A204.1 (cell line): ENCODE results near the gene C20orf141.
"Not testable (repeated sequence)": the region's sequence is repeated elsewhere in the genome, so short reads cannot be mapped to it uniquely, and the experiment has no call there.

ENCODE experiments used
- FAIRE-seq: peaks from 2 replicates; lab custom pipeline; 2012; peaks lifted over from hg19 to GRCh38; lab: Jason Lieb, UNC

The C20orf141 gene

GRCh38 chr20:2814587-2815051 is at the start of gene C20orf141:
Gene C20orf141, plus strand, starts transcription at chr20:2814987. Its CDS starts 198 bp downstream, at chr20:2815185.
- no peak for FAIRE-seq

DNA sequence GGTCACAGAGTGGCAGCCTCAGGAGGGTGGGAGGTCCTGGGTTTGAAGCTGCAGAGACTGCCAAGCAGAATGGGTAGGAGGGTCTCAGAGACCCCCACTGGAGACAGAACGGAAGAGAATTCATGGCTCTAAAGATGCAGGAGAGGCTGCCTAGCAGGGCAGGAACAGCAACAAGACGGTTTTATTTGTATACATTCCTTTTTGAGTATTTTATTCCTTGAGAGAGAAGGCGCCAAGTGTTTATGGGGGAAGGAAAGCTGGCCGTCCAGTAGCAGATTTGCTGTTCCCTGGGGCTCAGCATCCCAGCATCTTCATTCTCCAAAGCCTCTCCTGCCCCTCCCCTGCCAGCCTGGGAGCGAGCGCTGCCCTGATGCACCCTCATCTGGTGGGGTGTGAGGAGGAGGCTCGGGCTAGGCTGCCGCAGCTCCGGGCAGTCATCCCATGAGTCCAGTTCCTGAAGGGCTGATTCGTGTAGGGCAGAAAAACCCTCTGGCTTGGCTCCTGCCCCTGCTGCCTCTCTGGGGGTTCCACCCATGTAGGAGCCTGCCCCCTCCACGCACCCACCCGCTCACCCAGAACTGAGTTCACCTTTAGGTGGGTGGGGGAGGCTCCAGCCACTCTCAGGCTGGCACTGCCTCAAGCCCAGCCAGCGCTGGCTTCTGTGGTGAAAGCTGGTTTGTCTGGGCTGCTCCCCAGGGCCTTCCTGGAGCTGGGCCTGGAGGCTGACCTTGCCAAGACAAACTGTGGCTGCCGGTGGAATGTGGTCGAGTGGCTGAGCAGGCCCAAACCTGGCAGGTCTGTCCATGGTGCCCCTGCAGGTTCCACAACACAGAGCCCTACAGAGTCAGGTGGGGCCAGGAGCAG is 46.8 kb upstream of the C20orf141 start:
- no peak for FAIRE-seq

DNA sequence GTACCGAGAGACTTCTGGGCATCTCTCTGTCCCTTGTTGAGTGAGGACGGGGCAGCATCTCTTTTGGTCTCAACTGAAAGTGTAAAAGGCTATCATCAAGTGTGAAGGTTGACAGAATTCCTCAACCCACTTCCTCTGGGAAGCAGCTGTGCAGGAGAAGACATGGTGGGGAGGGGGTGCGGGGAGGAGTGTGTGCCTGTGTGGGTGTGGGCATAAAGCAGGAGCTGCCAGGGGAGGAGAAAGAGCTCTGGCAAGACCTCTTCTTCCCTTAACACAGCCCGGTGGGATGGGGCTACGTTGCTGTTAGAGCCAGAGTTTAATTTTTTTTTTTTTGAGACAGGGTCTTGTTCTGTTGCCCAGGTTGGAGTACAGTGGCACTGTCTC is 46.2 kb upstream of the C20orf141 start:
- FAIRE-seq, result no peak

- not testable (repeated sequence) for FAIRE-seq
Measured at GRCh38 chr20:2770091-2770490, 44.7 kb upstream of the C20orf141 start.

- no peak for FAIRE-seq
Measured at GRCh38 chr20:2771631-2772080, 43.1 kb upstream of the C20orf141 start.

- no peak for FAIRE-seq
Measured at GRCh38 chr20:2773812-2774211, 41.0 kb upstream of the C20orf141 start.

DNA sequence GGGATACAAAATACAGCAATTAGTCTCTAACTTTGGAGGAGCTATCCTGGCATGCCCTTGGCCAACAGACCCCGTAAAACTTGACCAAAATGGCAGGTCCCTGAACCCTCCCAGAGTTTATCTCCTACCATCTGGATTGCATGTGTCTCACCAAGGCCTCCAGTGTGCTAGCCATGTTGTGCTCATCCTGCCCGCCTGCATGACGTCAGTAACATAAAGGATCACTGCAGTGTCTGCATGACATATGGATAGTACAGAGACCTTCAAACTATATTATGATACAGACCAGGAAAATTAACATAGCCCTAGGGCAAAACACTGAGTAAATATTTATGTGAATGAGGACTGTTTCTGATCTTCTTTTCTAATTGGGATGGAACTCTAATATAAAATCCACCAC is 39.6 kb upstream of the C20orf141 start:
- FAIRE-seq, result no peak

DNA sequence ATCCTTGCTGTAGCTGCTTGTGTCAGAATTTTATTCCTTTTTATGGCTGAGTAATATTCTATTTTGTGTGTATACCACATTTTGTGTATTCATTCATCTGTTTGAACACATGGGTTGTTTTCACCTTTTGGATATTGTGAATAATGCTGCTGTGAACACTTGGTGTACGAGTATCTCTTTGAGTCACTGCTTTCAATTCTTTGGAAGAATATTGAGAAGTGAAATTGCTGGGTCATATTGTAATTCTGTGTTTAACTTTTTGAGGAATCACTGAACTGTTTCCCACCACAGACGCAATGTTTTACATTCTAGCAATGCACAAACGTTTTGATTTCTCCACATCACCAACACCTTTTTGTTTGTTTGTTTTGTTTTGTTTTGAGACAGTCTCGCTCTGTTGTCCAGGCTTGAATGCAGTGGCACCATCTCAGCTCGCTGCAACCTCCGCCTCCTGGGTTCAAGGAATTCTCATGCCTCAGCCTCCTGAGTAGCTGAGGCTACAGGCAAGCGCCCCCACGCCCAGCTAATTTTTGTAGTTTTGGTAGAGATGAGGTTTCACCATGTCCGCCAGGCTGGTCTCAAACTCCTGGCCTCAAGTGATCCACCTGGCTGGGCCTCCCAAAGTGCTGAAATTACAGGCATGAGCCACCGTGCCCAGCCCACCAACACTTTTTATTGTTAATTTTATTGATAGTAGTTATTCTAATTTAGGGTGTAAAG is 36.0 kb upstream of the C20orf141 start:
- no peak for FAIRE-seq

- FAIRE-seq, result no peak
Measured at GRCh38 chr20:2780948-2781347, 33.8 kb upstream of the C20orf141 start.

DNA sequence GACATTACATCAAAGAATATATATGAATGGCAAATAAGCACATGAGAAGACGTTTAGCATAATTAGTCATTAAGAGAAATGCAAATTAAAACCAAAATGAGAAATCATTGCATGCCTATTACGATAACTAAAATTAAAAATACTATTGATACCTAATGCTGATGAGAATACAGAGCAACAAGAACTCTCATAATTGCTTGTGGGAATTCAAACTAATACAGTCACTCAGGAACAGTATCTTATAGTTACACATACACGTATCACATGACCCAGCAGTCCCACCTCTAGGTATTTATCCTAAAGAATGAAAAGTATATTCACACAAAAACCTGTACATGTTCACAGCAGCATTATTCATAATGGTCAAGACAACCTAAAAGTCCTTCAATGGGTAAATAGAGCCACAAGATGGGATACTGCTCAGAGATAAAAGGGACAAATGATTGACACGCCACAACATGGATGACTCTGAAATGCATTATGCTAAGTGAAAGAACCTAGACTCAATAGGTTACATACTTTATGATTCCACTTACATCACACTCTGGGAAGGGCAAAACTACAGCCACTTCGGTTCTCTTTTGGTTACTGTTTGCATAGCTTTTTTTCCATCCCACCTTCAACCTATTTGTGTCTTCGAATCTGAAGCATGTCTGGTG is 30.8 kb upstream of the C20orf141 start:
- no peak for FAIRE-seq

- no peak for FAIRE-seq
Measured at GRCh38 chr20:2793471-2793870, 21.3 kb upstream of the C20orf141 start.

DNA sequence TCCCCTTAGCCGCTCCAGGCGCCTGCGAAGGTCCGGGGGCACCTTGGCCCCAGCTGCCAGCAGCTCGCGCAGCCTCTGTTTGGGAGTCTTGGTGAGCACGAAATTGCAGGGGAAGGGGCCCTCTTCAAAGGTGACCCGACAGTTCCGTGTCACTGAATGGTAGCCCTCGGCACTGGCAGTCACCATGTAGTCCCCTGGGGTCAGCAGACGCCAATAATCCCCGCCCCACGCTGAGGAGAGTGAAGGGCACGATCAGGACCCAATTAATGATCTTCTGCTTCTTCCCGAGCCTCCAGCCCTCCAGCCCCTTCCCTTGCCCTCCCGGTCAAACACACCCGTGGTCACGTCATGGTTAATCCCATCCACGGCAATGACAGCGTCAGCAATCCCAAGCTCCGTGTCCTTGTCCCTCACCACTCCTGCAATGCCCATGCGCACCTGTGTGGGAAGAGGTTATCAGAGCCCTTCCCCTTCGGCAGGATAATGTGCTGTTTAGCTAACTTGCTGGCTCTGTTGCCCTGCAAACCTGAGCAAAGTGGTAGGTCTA is 20.5 kb upstream of the C20orf141 start:
- FAIRE-seq, result no peak

DNA sequence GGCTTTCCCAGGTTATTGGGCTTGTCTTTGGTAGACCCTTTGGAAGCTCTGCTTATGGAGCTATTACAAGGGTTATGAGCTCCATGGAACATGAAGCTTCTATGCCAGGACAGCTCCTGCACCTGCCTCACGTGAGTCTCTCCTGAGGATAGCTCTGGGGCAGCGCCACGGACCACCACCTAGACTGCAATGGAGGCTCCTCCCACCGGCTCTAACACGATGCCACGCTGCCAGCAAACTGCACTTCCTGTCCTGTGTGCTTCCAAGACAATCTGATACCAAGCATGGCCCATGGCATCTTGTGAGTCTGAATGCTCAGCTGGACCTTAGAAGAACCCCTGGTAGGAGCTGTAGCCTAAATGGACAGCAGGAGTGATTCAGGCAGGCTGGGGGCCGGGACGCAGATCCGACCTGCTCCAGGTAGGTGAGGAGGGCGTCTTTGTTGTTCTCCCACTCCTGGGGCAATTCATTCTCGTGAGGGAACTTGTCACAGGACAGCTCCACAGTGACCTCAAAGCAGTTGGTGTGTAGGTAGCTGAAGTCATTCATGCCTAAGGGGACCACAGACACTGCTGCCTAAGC is 19.8 kb upstream of the C20orf141 start:
- no peak for FAIRE-seq

DNA sequence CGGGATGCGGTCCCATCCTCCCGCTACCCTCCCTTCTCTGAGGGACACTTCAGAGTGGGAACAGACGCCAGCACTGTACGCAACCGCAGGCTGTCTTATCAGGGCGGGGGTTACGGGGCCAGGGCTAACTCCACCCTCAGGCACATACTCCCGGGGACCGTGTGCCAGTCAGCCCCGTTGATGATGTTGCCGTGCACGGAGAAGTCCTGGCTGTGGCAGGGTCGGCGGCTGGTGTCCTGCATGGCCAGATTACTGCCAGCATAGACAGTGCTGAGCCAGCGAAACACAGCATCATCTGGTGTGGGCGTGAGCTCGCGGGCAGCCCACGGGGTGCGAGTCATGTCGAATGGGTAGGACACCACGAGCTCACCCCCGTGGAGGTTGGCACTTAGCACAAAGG is 19.3 kb upstream of the C20orf141 start:
- FAIRE-seq, result no peak

GRCh38 chr20:2796011-2796660 is 18.7 kb upstream of the C20orf141 start:
- FAIRE-seq, result no peak

DNA sequence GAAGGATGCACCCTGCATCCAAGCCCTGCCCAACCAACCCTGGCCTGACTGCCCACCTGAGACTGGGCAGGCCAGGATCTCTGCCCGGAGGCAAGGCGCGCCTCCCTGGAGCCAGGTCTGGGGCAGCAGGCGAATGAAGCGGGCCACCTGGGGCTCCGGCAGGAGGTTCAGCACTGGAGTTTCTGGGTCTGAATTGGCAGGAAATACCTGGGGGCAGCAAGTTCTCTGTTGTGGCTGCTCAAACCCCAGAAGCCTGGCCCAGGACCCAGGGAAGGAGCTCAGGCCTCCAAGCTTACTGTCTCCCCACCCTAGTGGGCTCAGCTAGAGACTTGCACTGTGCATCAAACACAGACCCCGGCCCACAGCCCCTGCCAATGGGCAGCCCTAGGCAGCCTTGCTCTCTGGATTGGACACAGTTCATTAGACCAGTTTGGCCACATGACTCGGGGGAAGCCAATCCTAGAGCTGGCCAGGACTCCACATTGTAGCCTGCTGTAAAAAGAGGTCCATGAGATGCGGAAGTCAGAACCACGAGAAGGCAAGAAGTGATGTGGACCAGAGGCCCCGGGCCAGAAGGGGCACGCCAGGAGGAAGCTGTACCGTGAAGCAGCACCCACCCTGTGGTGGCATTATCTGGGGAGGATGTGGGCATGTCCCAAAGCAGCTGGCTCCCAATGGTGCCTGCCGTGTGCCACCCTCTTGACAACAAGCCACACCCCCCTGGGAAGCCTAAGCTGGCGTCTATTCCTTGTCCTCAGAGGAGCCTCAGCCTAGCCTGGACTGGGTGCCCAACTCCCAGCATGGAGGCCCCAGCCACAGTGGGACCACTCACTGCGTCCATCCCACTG is 17.4 kb upstream of the C20orf141 start:
- FAIRE-seq, result no peak

- FAIRE-seq, result no peak
Measured at GRCh38 chr20:2798095-2798805, 16.5 kb upstream of the C20orf141 start.

- no peak for FAIRE-seq
Measured at GRCh38 chr20:2798814-2799213, 16.0 kb upstream of the C20orf141 start.

GRCh38 chr20:2799271-2799670 is 15.5 kb upstream of the C20orf141 start:
- no peak for FAIRE-seq
